Naive B cell (primary cell): Measurements from ENCODE around the gene ASTN2. TPM values are rescaled to one million over a fixed set of nuclear protein-coding genes. Genes with fewer than 3 reads are reported as not detected.

Experiments used
- ATAC-seq, 2 donors: fragments of 150-1000 bp; cut with Tn5 transposase; 2 replicates each; pipeline ENCODE4 v1.10.0; 2021; ENCODE audit warnings: low read depth in 2 of 2, mild to moderate bottlenecking in 2 of 2, moderate library complexity in 2 of 2
- DNase-seq: peaks from one replicate; pipeline ENCODE4 v3.0.0; 2022
- H3K27ac Mint-ChIP-seq, 6 donors: one replicate each; pipeline ENCODE4 v1.8.0; 2020 to 2022; ENCODE audit warnings: mild to moderate bottlenecking in 6 of 6, mixed read lengths in 6 of 6, moderate library complexity in 5 of 6, inconsistent platforms in 2 of 6
- H3K27me3 Mint-ChIP-seq, 3 donors: one replicate each; pipeline ENCODE4 v1.8.0; 2021 to 2022; ENCODE audit warnings: mixed read lengths in 3 of 3, mild to moderate bottlenecking in 1 of 3
- H3K36me3 Mint-ChIP-seq, 2 donors: one replicate each; pipeline ENCODE4 v1.8.0; 2020 to 2022; ENCODE audit warnings: mixed read lengths in 2 of 2, inconsistent platforms in 1 of 2, mild to moderate bottlenecking in 1 of 2
- H3K4me1 Mint-ChIP-seq, 3 donors: one replicate each; pipeline ENCODE4 v1.8.0; 2020 to 2022; ENCODE audit warnings: mixed read lengths in 3 of 3, inconsistent platforms in 1 of 3, mild to moderate bottlenecking in 1 of 3, moderate library complexity in 1 of 3
- H3K4me3 Mint-ChIP-seq, 8 donors: one replicate each; pipeline ENCODE4 v1.8.0; 2020 to 2022; ENCODE audit warnings: mild to moderate bottlenecking in 8 of 8, mixed read lengths in 8 of 8, moderate library complexity in 8 of 8, inconsistent platforms in 2 of 8
- H3K9me3 Mint-ChIP-seq, 7 donors: one replicate each; pipeline ENCODE4 v1.8.0; 2020 to 2022; ENCODE audit warnings: mixed read lengths in 7 of 7, mild to moderate bottlenecking in 5 of 7, inconsistent platforms in 2 of 7, moderate library complexity in 1 of 7
- polyA plus RNA-seq, 6 donors: library from polyadenylated mRNA; unstranded; fragments of 300-500 nt; fragmentation: Illumina TruSeq; gene quantifications; one replicate each; pipeline ENCODE4 v1.2.3, GENCODE V29; 2021; ENCODE audit warnings: low read depth in 6 of 6

Gene ASTN2
- polyA plus RNA-seq, 6 donors from 2014 or later = 0.89 to 2.5 (median 1.5) TPM; not detected in 1

GRCh38 chr9:116422119-116422979, 992.5 kb downstream of the ASTN2 start:
- Mint-ChIP-seq H3K4me1 (peaks cover 0 to 4% (median 0%) of the 10 kb centered on the region in 3 donors), H3K36me3 (peaks cover 0 to 6% of the 10 kb centered on the region in 2 donors), H3K9me3 (peaks cover 0 to 5% (median 0%) of the 10 kb centered on the region in 7 donors), H3K27me3 (no peaks in the 10 kb centered on the region), H3K4me3 (no peak overlapping the region), H3K27ac (no peak overlapping the region)
- ATAC-seq = no peak
- no peak for DNase-seq

- ATAC-seq (no peak), DNase-seq (no peak)
- H3K36me3 Mint-ChIP-seq = peaks cover 0 to 6% of the 10 kb centered on the region in 2 donors
- no peak overlapping the region for H3K4me3 Mint-ChIP-seq
- peaks cover 0 to 5% (median 0%) of the 10 kb centered on the region in 7 donors for H3K9me3 Mint-ChIP-seq
- no peak overlapping the region for H3K27ac Mint-ChIP-seq
- H3K4me1 Mint-ChIP-seq = peaks cover 0 to 4% (median 0%) of the 10 kb centered on the region in 3 donors
- H3K27me3 Mint-ChIP-seq = no peaks in the 10 kb centered on the region
Observed at GRCh38 chr9:116420993-116421538, 993.8 kb downstream of the ASTN2 start.

- H3K27me3 Mint-ChIP-seq = no peaks in the 10 kb centered on the region
- no peak for DNase-seq
- no peak overlapping the region for H3K4me3 Mint-ChIP-seq
- no peak for ATAC-seq
- peaks cover 0 to 5% (median 0%) of the 10 kb centered on the region in 7 donors for H3K9me3 Mint-ChIP-seq
- H3K36me3 Mint-ChIP-seq = no peaks in the 10 kb centered on the region
- H3K27ac Mint-ChIP-seq = no peak overlapping the region
- H3K4me1 Mint-ChIP-seq = peaks cover 0 to 4% (median 0%) of the 10 kb centered on the region in 3 donors
Observed at GRCh38 chr9:116419181-116419580, 995.7 kb downstream of the ASTN2 start.

- ATAC-seq (no peak), DNase-seq (no peak)
- Mint-ChIP-seq H3K27ac (no peak overlapping the region), H3K27me3 (no peaks in the 10 kb centered on the region), H3K36me3 (no peaks in the 10 kb centered on the region), H3K9me3 (peaks cover 0 to 5% (median 0%) of the 10 kb centered on the region in 7 donors), H3K4me3 (no peak overlapping the region), H3K4me1 (peaks cover 0 to 4% (median 0%) of the 10 kb centered on the region in 3 donors)
Observed at GRCh38 chr9:116417464-116417863, 997.4 kb downstream of the ASTN2 start.

- no peaks in the 10 kb centered on the region for H3K36me3 Mint-ChIP-seq
Observed at GRCh38 chr9:116416421-116416820, 998.4 kb downstream of the ASTN2 start.

GRCh38 chr9:116414374-116414773, 1000.5 kb downstream of the ASTN2 start:
- H3K9me3 Mint-ChIP-seq = no peaks in the 10 kb centered on the region
- H3K4me3 Mint-ChIP-seq = no peak overlapping the region
- H3K27ac Mint-ChIP-seq = no peak overlapping the region
- ATAC-seq (no peak), DNase-seq (no peak)
- H3K27me3 Mint-ChIP-seq = no peaks in the 10 kb centered on the region
- no peaks in the 10 kb centered on the region for H3K36me3 Mint-ChIP-seq
- H3K4me1 Mint-ChIP-seq = no peaks in the 10 kb centered on the region

More at GRCh38 chr9:116416421-116416820, 998.4 kb downstream of the ASTN2 start:
- Mint-ChIP-seq H3K4me3 (no peak overlapping the region), H3K4me1 (peaks cover 0 to 4% (median 0%) of the 10 kb centered on the region in 3 donors), H3K9me3 (peaks cover 0 to 4% (median 0%) of the 10 kb centered on the region in 7 donors), H3K27me3 (no peaks in the 10 kb centered on the region), H3K27ac (no peak overlapping the region)
- no peak for ATAC-seq
- no peak for DNase-seq

GRCh38 chr9:116411506-116411905, 1003.4 kb downstream of the ASTN2 start:
- no peak overlapping the region for H3K4me3 Mint-ChIP-seq
- H3K27ac Mint-ChIP-seq = no peak overlapping the region
- H3K4me1 Mint-ChIP-seq = no peaks in the 10 kb centered on the region

GRCh38 chr9:116409638-116410037, 1005.2 kb downstream of the ASTN2 start:
- H3K9me3 Mint-ChIP-seq = no peaks in the 10 kb centered on the region

More at GRCh38 chr9:116411506-116411905, 1003.4 kb downstream of the ASTN2 start:
- no peaks in the 10 kb centered on the region for H3K27me3 Mint-ChIP-seq
- no peak for ATAC-seq
- no peak for DNase-seq
- no peaks in the 10 kb centered on the region for H3K9me3 Mint-ChIP-seq
- H3K36me3 Mint-ChIP-seq = no peaks in the 10 kb centered on the region

GRCh38 chr9:116409129-116409528, 1005.7 kb downstream of the ASTN2 start:
- Mint-ChIP-seq H3K4me3 (no peak overlapping the region), H3K27ac (no peak overlapping the region), H3K9me3 (no peaks in the 10 kb centered on the region), H3K27me3 (peaks cover 0 to 7% (median 0%) of the 10 kb centered on the region in 3 donors), H3K4me1 (no peaks in the 10 kb centered on the region), H3K36me3 (no peaks in the 10 kb centered on the region)
- ATAC-seq = no peak
- DNase-seq = no peak

More at GRCh38 chr9:116409638-116410037, 1005.2 kb downstream of the ASTN2 start:
- H3K4me3 Mint-ChIP-seq = no peak overlapping the region
- no peak for DNase-seq
- no peak overlapping the region for H3K27ac Mint-ChIP-seq
- peaks cover 0 to 2% (median 0%) of the 10 kb centered on the region in 3 donors for H3K27me3 Mint-ChIP-seq
- no peaks in the 10 kb centered on the region for H3K4me1 Mint-ChIP-seq
- no peaks in the 10 kb centered on the region for H3K36me3 Mint-ChIP-seq
- no peak for ATAC-seq

- DNase-seq (no peak), ATAC-seq (no peak)
- H3K4me1 Mint-ChIP-seq = no peaks in the 10 kb centered on the region
- H3K4me3 Mint-ChIP-seq = no peak overlapping the region
- H3K27me3 Mint-ChIP-seq = peaks cover 0 to 8% (median 0%) of the 10 kb centered on the region in 3 donors
- H3K36me3 Mint-ChIP-seq = no peaks in the 10 kb centered on the region
- H3K27ac Mint-ChIP-seq = no peak overlapping the region
- no peaks in the 10 kb centered on the region for H3K9me3 Mint-ChIP-seq
Observed at GRCh38 chr9:116406469-116406868, 1008.4 kb downstream of the ASTN2 start.

- no peak for DNase-seq
- Mint-ChIP-seq H3K36me3 (no peaks in the 10 kb centered on the region), H3K4me3 (no peak overlapping the region), H3K9me3 (no peaks in the 10 kb centered on the region), H3K4me1 (no peaks in the 10 kb centered on the region), H3K27me3 (peaks cover 0 to 8% (median 0%) of the 10 kb centered on the region in 3 donors), H3K27ac (no peak overlapping the region)
- no peak for ATAC-seq
Observed at GRCh38 chr9:116405321-116405720, 1009.5 kb downstream of the ASTN2 start.

GRCh38 chr9:116404228-116404627, 1010.6 kb downstream of the ASTN2 start:
- DNase-seq (no peak), ATAC-seq (no peak)
- no peaks in the 10 kb centered on the region for H3K9me3 Mint-ChIP-seq
- H3K4me1 Mint-ChIP-seq = no peaks in the 10 kb centered on the region
- H3K4me3 Mint-ChIP-seq = no peak overlapping the region
- H3K27me3 Mint-ChIP-seq = peaks cover 0 to 8% (median 0%) of the 10 kb centered on the region in 3 donors
- H3K27ac Mint-ChIP-seq = no peak overlapping the region
- H3K36me3 Mint-ChIP-seq = no peaks in the 10 kb centered on the region

GRCh38 chr9:116403171-116403570, 1011.7 kb downstream of the ASTN2 start:
- H3K4me1 Mint-ChIP-seq = no peaks in the 10 kb centered on the region

GRCh38 chr9:116395699-116396037, 1019.2 kb downstream of the ASTN2 start:
- H3K27me3 Mint-ChIP-seq = no peaks in the 10 kb centered on the region
- no peaks in the 10 kb centered on the region for H3K4me1 Mint-ChIP-seq
- H3K4me3 Mint-ChIP-seq = no peak overlapping the region
- ATAC-seq (no peak), DNase-seq (no peak)
- H3K36me3 Mint-ChIP-seq = no peaks in the 10 kb centered on the region
- H3K9me3 Mint-ChIP-seq = no peaks in the 10 kb centered on the region
- H3K27ac Mint-ChIP-seq = no peak overlapping the region

More at GRCh38 chr9:116403171-116403570, 1011.7 kb downstream of the ASTN2 start:
- H3K9me3 Mint-ChIP-seq = no peaks in the 10 kb centered on the region
- ATAC-seq (no peak), DNase-seq (no peak)
- peak overlapping the region in 1 of 6 donors; percentile 1 for H3K27ac Mint-ChIP-seq
- no peaks in the 10 kb centered on the region for H3K36me3 Mint-ChIP-seq
- no peak overlapping the region for H3K4me3 Mint-ChIP-seq
- H3K27me3 Mint-ChIP-seq = peaks cover 0 to 8% (median 0%) of the 10 kb centered on the region in 3 donors
